GM12878 (cell line): ENCODE measurements around the gene SF3B2.

Source experiments
- CHD4 ChIP-seq: fragments of 200-600 bp; sonication (generic); IDR thresholded peaks from 2 replicates; pipeline ENCODE4 v1.6.1; 2016; ENCODE audit warnings: mild to moderate bottlenecking
- CTCF ChIP-seq, 3 experiments: IDR thresholded peaks in 2 of 3; conservative IDR thresholded peaks in 1 of 3; 2 replicates each; pipeline ENCODE4 v1.5.1; 2011; ENCODE audit warnings: low read depth in 3 of 3, low read length in 3 of 3, mild to moderate bottlenecking in 3 of 3, control low read depth in 2 of 3, moderate library complexity in 2 of 3, inconsistent platforms in 1 of 3, mixed read lengths in 1 of 3; ENCODE audit not compliant: control insufficient read depth in 2 of 3, insufficient read depth in 1 of 3; ENCODE audit errors: extremely low read depth in 1 of 3
- EP300 ChIP-seq, 2 experiments: fragments of 150-350 bp in 1 of 2; IDR thresholded peaks; 2 replicates each; pipeline ENCODE4 v1.6.1; 2011 to 2012; ENCODE audit warnings: low read depth in 2 of 2, low read length in 2 of 2, borderline replicate concordance in 1 of 2, improper control_type of control experiment in 1 of 2, inconsistent platforms in 1 of 2; ENCODE audit not compliant: control insufficient read depth in 1 of 2
- EZH2 ChIP-seq: IDR thresholded peaks from 2 replicates; pipeline ENCODE4 v1.6.1; 2012; ENCODE audit warnings: low read depth, mild to moderate bottlenecking, control low read depth, inconsistent platforms, low read length, borderline replicate concordance; ENCODE audit not compliant: control insufficient read depth
- JUNB ChIP-seq: IDR thresholded peaks from 2 replicates; pipeline ENCODE4 v1.6.1; 2016; ENCODE audit warnings: antibody characterized with exemption, mild to moderate bottlenecking
- JUND ChIP-seq: IDR thresholded peaks from 2 replicates; pipeline ENCODE4 v1.6.1; 2012; ENCODE audit warnings: low read depth, mild to moderate bottlenecking, low read length, improper control_type of control experiment, moderate library complexity
- KLF5 ChIP-seq: fragments of 450-650 bp; IDR thresholded peaks from 2 replicates; pipeline ENCODE4 v1.6.1; 2014; ENCODE audit warnings: mild to moderate bottlenecking; ENCODE audit not compliant: partially characterized antibody
- MXI1 ChIP-seq: fragments of 150-350 bp; IDR thresholded peaks from 2 replicates; pipeline ENCODE4 v1.6.1; 2011; ENCODE audit warnings: low read depth, mild to moderate bottlenecking, inconsistent platforms, low read length, improper control_type of control experiment
- NR2C2 ChIP-seq: IDR thresholded peaks from 2 replicates; pipeline ENCODE4 v1.6.1; 2011; ENCODE audit warnings: borderline replicate concordance, low read depth; ENCODE audit not compliant: control insufficient read depth, insufficient read length
- POLR2A ChIP-seq: IDR thresholded peaks from 2 replicates; pipeline ENCODE4 v1.6.1; 2011; ENCODE audit warnings: low read depth, mild to moderate bottlenecking, low read length
- RAD21 ChIP-seq: IDR thresholded peaks from 2 replicates; pipeline ENCODE4 v1.6.1; 2011; ENCODE audit warnings: mild to moderate bottlenecking, low read depth, low read length, moderate library complexity; ENCODE audit not compliant: insufficient read depth

DNA sequence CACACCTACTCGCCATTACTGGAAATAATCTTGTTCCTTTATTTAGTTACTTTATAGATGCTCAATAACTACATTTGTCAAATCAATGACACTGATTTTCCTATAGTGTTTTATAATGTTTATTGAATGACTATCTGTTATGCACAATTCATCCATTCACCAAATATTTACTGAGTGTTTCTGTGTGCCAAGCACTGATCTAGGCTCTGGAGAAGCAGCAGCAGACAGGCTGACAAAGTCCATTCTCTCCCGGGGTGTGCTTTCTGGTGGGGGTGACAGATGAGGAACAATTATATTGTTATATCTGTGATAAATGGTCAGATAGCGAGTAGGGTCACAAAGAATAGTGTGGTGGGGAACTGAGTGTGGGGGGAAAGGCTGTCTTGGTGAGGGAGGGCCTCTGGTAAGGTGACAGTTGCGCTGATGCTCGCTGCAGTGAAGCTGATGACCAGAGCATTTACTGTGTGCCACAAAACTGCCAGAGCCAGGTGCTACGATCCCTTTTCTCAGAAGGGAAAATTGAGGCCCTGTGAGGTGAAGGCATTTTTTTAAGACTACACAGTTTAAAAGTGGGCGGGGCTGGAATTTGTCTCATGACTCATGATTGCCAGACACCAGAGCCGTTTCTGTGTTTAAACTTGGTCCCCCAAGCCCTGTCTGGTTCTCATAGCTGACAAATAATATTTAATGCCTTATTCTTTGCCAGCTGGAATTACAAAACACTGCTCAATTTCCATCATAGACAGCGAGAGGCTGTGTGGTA is 28.1 kb downstream of the SF3B2 start:
- TF ChIP-seq CHD4 (no peak), EP300 (IDR thresholded peaks at IDR 0.05; ENCODE audit: borderline replicate concordance in 1 of 2, control insufficient read depth in 1 of 2, low read depth in 2 of 2, low read length in 2 of 2) (no peak), JUND (no peak), NR2C2 (no peak), EZH2 (no peak), RAD21 (no peak), MXI1 (no peak), KLF5 (no peak), POLR2A (no peak), JUNB (no peak), CTCF (IDR thresholded peaks at IDR 0.05 in 2 of 3, conservative IDR thresholded peaks at IDR 0.05 in 1 of 3; ENCODE audit: control insufficient read depth in 2 of 3, extremely low read depth in 1 of 3, insufficient read depth in 1 of 3, low read depth in 3 of 3, low read length in 3 of 3) (no peak)
